Transverse colon (tissue), 3 donors: ENCODE results near the gene TMEM151A.

Experiments used
- CTCF ChIP-seq, 5 experiments: fragments of 200-600 bp in 3 of 5; fragments of 450-650 bp in 2 of 5; sonication (generic) in 3 of 5; IDR thresholded peaks; 1 replicate in 2 of 5; 2 replicates in 3 of 5; pipeline ENCODE4 v1.5.1; 2016 to 2017; ENCODE audit warnings: antibody characterized with exemption in 5 of 5, inconsistent platforms in 3 of 5, mild to moderate bottlenecking in 2 of 5, moderate library complexity in 1 of 5
- EP300 ChIP-seq: sonication (generic); formaldehyde crosslinking; IDR thresholded peaks from one replicate; pipeline ENCODE4 v1.6.1; 2017; ENCODE audit warnings: antibody characterized with exemption, low read depth

- TF ChIP-seq EP300 (no peak), CTCF (IDR thresholded peaks at IDR 0.05) (no peak)
Measured at GRCh38 chr11:66271816-66272215, 19.9 kb upstream of the TMEM151A start.
